ENCODE results near the gene ZNRF1. TPM values are rescaled to one million over a fixed set of nuclear protein-coding genes. Genes with fewer than 3 reads are reported as not detected.

ZNRF1 gene
- total and polyA plus RNA-seq, 2 of the 8 experiments (the other 6 are each of a cell fraction or from before 2014, with no cell fraction given), result 33.5 to 52.9 TPM

DNA sequence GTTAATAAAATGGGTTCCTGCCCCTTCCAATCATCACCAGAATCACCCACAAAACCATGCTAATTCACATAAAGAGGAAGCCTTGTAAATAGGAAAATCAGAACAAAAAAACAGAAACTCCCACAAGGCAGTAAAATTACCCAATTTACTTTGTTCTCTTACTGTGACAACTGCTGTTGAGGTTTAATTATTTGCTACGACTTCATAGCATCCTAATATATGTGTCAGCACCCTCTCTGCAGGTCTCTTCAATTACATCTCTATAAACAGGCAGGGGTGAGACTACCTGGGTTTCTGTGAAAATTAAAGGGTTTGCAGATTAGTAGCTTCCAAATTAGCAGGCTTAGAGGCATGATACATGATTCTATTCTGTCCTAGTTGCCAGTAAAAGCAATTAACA is 16.6 kb upstream of the ZNRF1 start:
- H2BK12ac ChIP-seq (ENCODE audit: low read depth, low read length), result no peak overlapping the region
- no peak overlapping the region for H3K4ac ChIP-seq (replicated peaks; ENCODE audit: insufficient read length, low read depth, low read length)
- H3K56ac ChIP-seq (replicated peaks; ENCODE audit: insufficient read length, low read depth, low read length), result no peak overlapping the region
- WGBS, 2 experiments (ENCODE audit: extremely low coverage in 1 of 2, insufficient coverage in 1 of 2, insufficient read length in 1 of 2, insufficient replicate concordance in 2 of 2, low coverage in 1 of 2, low lambda C conversion rate in 2 of 2, missing lambda C conversion rate in 1 of 2), result 86% methylated on average over 1 of the region's 1 CpG; no CpG with 5 or more reads in 1 of the 2 experiments
- H2BK20ac ChIP-seq (ENCODE audit: low read length), result no peak overlapping the region
- H3K36me3 ChIP-seq (ENCODE audit: control insufficient read depth in 2 of 4, insufficient read depth in 4 of 4, low read length in 3 of 4), result peaks cover 0 to 10% (median 1%) of the 10 kb centered on the region in 4 experiments; a peak in 4 of 8 replicates
- H3K23ac ChIP-seq (ENCODE audit: insufficient read length), result no peak overlapping the region
- peaks cover 3 to 5% of the 10 kb centered on the region in 2 experiments for H4K20me1 ChIP-seq (replicated peaks in 1 of 2; ENCODE audit: control insufficient read depth in 1 of 2, insufficient read depth in 2 of 2, low read length in 2 of 2)
- no peak for DNase-seq (ENCODE audit: low read depth in 1 of 2, low spot score in 2 of 2)
- no peak overlapping the region for H2BK15ac ChIP-seq (ENCODE audit: low read length)
- TF ChIP-seq BCL11A (IDR thresholded peaks at IDR 0.05; ENCODE audit: low read depth in 2 of 2, low read length in 2 of 2), result no peak
- TF ChIP-seq, protein P1, sequence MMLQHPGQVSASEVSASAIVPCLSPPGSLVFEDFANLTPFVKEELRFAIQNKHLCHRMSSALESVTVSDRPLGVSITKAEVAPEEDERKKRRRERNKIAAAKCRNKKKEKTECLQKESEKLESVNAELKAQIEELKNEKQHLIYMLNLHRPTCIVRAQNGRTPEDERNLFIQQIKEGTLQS (IDR thresholded peaks at IDR 0.05; ENCODE audit: insufficient read depth, low read depth, low read length), result no peak
- no peak for TF ChIP-seq SP1 (IDR thresholded peaks at IDR 0.05; ENCODE audit: low read depth, low read length)
- no peak for TF ChIP-seq POLR2A (IDR thresholded peaks at IDR 0.05; ENCODE audit: control extremely low read depth in 1 of 2, low read depth in 2 of 2, low read length in 2 of 2)
- no peak for TF ChIP-seq RFX5 (IDR thresholded peaks at IDR 0.05; ENCODE audit: borderline replicate concordance, low read depth, low read length)
- TF ChIP-seq JUND (IDR thresholded peaks at IDR 0.05; ENCODE audit: low read length), result no peak
- no peak for TF ChIP-seq YY1 (IDR thresholded peaks at IDR 0.05; ENCODE audit: low read depth, low read length)
- TF ChIP-seq CBX8 (IDR thresholded peaks at IDR 0.05; ENCODE audit: borderline replicate concordance, low read depth, low read length), result no peak
- no peak overlapping the region for H2BK120ac ChIP-seq (replicated peaks; ENCODE audit: low read depth, low read length)
- H3K79me1 ChIP-seq (ENCODE audit: low read depth, low read length), result peaks cover 2% of the 10 kb centered on the region; the same call in 1 of the 2 replicates
- peaks cover 3% of the 10 kb centered on the region; the same call in 1 of the 2 replicates for H3K23me2 ChIP-seq (ENCODE audit: low read depth, low read length)
- H3K9me3 ChIP-seq (ENCODE audit: insufficient read depth in 2 of 2, low read depth in 1 of 2, low read length in 1 of 2), result no peaks in the 10 kb centered on the region
- H3K18ac ChIP-seq (ENCODE audit: extremely low read depth, low read length), result no peak overlapping the region
- POLR2A ChIA-PET (ENCODE audit: partially characterized antibody), result interaction anchor here (1.6 to 2.4 kb wide), 2 partner anchors 9 to 30 kb away, joined by 4 to 9 read pairs; no protein-coding TSS in a partner anchor
- no peak for FAIRE-seq
- peaks cover 0 to 45% of the 10 kb centered on the region in 2 experiments; a peak in 2 of 4 replicates for H3K79me2 ChIP-seq (ENCODE audit: control insufficient read depth in 1 of 2, insufficient read depth in 2 of 2, low read length in 2 of 2)
- no peak overlapping the region for H4K91ac ChIP-seq (replicated peaks; ENCODE audit: insufficient read length, low read length)
- no peak overlapping the region for H3K9ac ChIP-seq (replicated peaks in 1 of 4; ENCODE audit: extremely low read depth in 1 of 4, low read depth in 3 of 4, low read length in 3 of 4)
- H3K4me1 ChIP-seq (replicated peaks in 1 of 4; ENCODE audit: control insufficient read depth in 3 of 4, insufficient read depth in 4 of 4, low read length in 3 of 4), result no peaks in the 10 kb centered on the region
- H3K4me2 ChIP-seq (ENCODE audit: insufficient read depth in 1 of 2, low read depth in 2 of 2, low read length in 2 of 2), result no peak overlapping the region
- H3K27ac ChIP-seq (ENCODE audit: low read depth, low read length), result no peak overlapping the region
- H4K5ac ChIP-seq (ENCODE audit: insufficient read length, low read depth, low read length), result no peak overlapping the region
- H2AFZ ChIP-seq (ENCODE audit: low read length), result no peak overlapping the region
- no peak overlapping the region for H3K4me3 ChIP-seq (ENCODE audit: extremely low read depth in 1 of 4, insufficient read depth in 2 of 4, low read depth in 3 of 4, low read length in 4 of 4)
- CTCF ChIA-PET (ENCODE audit: partially characterized antibody), result interaction anchor here (1.0 to 5.6 kb wide), 9 partner anchors 11 to 149 kb away, joined by 3 to 36 read pairs (median 5); partner anchors contain the start of gene LDHD
- H2BK5ac ChIP-seq (ENCODE audit: low read depth, low read length), result no peak overlapping the region
- H3K27me3 ChIP-seq (replicated peaks in 1 of 4; ENCODE audit: control insufficient read depth in 3 of 4, extremely low read depth in 1 of 4, insufficient read depth in 3 of 4, low read length in 3 of 4), result no peaks in the 10 kb centered on the region; a peak in 1 of 7 replicates
- no peak overlapping the region for H2AK5ac ChIP-seq (ENCODE audit: low read depth, low read length)
- no peak overlapping the region for H3K14ac ChIP-seq (ENCODE audit: insufficient read length)
- H4K8ac ChIP-seq (ENCODE audit: extremely low read depth, insufficient read depth, low read length), result no peak overlapping the region

All from H1 (cell line).